ENCODE results near the gene TMEM208.
A peak's percentile ranks its signal among the peaks of the same experiment; 100 is the strongest.

Gene TMEM208

GRCh38 chr16:67226804-67227566 lies at the start of gene TMEM208:
Gene TMEM208 (plus strand): TSS chr16:67227130. CDS start chr16:67227219, 89 bp downstream.
- peak; percentile 95 to 98 for DNase-seq (ENCODE audit: low read depth in 2 of 2)

GRCh38 chr16:67177743-67178699 lies 48.9 kb upstream of the TMEM208 start:
- DNase-seq (ENCODE audit: low read depth in 2 of 2), result no peak

GRCh38 chr16:67179421-67180080 lies 47.4 kb upstream of the TMEM208 start:
- DNase-seq (ENCODE audit: low read depth in 2 of 2), result no peak

- DNase-seq (ENCODE audit: low read depth in 2 of 2), result no peak
These were observed 46.8 kb upstream of the TMEM208 start for GRCh38 chr16:67180166-67180565.

GRCh38 chr16:67181346-67181745 lies 45.6 kb upstream of the TMEM208 start:
- DNase-seq (ENCODE audit: low read depth in 2 of 2), result no peak

- DNase-seq (ENCODE audit: low read depth in 2 of 2), result no peak
These were observed 44.6 kb upstream of the TMEM208 start for GRCh38 chr16:67182288-67182687.

GRCh38 chr16:67183284-67183626 lies 43.7 kb upstream of the TMEM208 start:
- DNase-seq (ENCODE audit: low read depth in 2 of 2), result no peak

GRCh38 chr16:67183627-67184452 lies 43.1 kb upstream of the TMEM208 start, which contains the start of gene MATCAP1:
Gene MATCAP1 (minus strand): TSS chr16:67183963. CDS start chr16:67180610, 3,353 bp downstream.
- DNase-seq (ENCODE audit: low read depth in 2 of 2), result peak; percentile 72 to 81

GRCh38 chr16:67184453-67184994 lies 42.4 kb upstream of the TMEM208 start:
- DNase-seq (ENCODE audit: low read depth in 2 of 2), result no peak

- DNase-seq (ENCODE audit: low read depth in 2 of 2), result peak; percentile 66 to 76
These were observed 41.8 kb upstream of the TMEM208 start for GRCh38 chr16:67184995-67185650.

GRCh38 chr16:67185651-67186134 lies 41.2 kb upstream of the TMEM208 start:
- no peak for DNase-seq (ENCODE audit: low read depth in 2 of 2)

GRCh38 chr16:67186550-67186950 lies 40.4 kb upstream of the TMEM208 start:
- DNase-seq (ENCODE audit: low read depth in 2 of 2), result no peak

GRCh38 chr16:67187175-67187890 lies 39.6 kb upstream of the TMEM208 start:
- DNase-seq (ENCODE audit: low read depth in 2 of 2), result no peak

- no peak for DNase-seq (ENCODE audit: low read depth in 2 of 2)
These were observed 38.6 kb upstream of the TMEM208 start for GRCh38 chr16:67188323-67188722.

GRCh38 chr16:67188798-67189197 lies 38.1 kb upstream of the TMEM208 start:
- no peak for DNase-seq (ENCODE audit: low read depth in 2 of 2)

GRCh38 chr16:67190041-67190440 lies 36.9 kb upstream of the TMEM208 start, which contains the start of gene EXOC3L1:
Gene EXOC3L1 (minus strand): TSS chr16:67190136. CDS start chr16:67189676, 460 bp downstream.
- DNase-seq (ENCODE audit: low read depth in 2 of 2), result no peak

- DNase-seq (ENCODE audit: low read depth in 2 of 2), result no peak
These were observed 36.2 kb upstream of the TMEM208 start for GRCh38 chr16:67190448-67191399.

GRCh38 chr16:67191411-67191994 lies 35.4 kb upstream of the TMEM208 start:
- no peak for DNase-seq (ENCODE audit: low read depth in 2 of 2)

Measured in stimulated activated CD8-positive, alpha-beta memory T cell treated with anti-CD3 and anti-CD28 coated beads, Interleukin-7, amount 100 ng/mL, for 1 hour (primary cell).